IPS-18c (cell line): ENCODE results near the gene SEPTIN1.
A peak's percentile ranks its signal among the peaks of the same experiment; 100 is the strongest.
"Not testable (repeated sequence)": the region's sequence is repeated elsewhere in the genome, so short reads cannot be mapped to it uniquely, and the experiment has no call there.

Experiments used
- H3K4me3 ChIP-seq: 2 replicates; pipeline ENCODE4 v1.7.0; 2013; ENCODE audit warnings: low read depth, mild to moderate bottlenecking, low read length, moderate library complexity; ENCODE audit not compliant: insufficient read depth
- H3K9me3 ChIP-seq: one replicate; pipeline ENCODE4 v1.6.1; 2013; ENCODE audit warnings: mild to moderate bottlenecking, low read length, moderate library complexity; ENCODE audit not compliant: control insufficient read depth, insufficient read depth

Gene SEPTIN1

GRCh38 chr16:30337964-30338357 lies 44.4 kb downstream of the SEPTIN1 start:
- H3K9me3 ChIP-seq, H3K4me3 ChIP-seq: not testable (repeated sequence)

DNA sequence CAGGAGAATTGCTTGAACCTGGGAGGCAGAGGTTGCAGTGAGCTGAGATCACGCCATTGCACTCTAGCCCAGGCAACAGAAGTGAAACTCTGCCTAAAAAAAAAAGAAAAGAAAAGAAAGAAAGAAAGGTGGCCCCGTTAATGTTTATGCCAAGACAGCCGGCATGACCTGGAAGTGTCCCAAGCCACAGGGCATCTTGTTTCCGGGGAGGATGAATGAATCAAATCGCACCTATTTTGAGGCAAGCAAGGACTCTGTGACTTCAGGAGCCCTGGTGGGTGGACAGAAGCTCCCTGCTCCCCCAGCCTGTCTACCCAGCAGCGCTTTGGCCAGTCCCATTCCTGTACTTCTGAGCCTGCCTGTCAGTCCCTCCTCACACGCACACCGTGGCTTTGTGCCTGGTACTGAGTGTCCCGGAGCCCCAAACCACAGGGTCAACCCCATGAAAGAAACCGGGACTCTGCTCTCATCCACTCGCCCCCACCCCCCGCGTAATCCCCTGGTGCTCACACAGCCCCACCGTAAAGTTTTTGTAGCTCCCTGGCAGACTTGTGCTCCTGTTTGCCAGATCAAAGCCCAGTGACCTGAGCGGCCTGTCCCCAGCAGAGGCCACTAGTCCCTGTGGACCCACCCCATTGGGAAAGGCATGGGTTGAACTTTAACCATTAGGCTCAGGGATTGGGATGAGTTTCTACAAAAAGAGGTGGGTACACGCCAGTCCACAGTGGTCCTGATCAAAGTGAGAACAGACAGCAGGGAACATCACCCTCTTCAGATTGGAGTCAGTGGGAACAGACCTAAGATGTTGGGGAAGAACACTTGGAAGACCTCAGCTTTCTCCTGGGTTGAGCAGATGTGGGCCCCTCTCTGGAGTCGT lies 46.5 kb downstream of the SEPTIN1 start:
- H3K4me3 ChIP-seq, result no peak overlapping the region

DNA sequence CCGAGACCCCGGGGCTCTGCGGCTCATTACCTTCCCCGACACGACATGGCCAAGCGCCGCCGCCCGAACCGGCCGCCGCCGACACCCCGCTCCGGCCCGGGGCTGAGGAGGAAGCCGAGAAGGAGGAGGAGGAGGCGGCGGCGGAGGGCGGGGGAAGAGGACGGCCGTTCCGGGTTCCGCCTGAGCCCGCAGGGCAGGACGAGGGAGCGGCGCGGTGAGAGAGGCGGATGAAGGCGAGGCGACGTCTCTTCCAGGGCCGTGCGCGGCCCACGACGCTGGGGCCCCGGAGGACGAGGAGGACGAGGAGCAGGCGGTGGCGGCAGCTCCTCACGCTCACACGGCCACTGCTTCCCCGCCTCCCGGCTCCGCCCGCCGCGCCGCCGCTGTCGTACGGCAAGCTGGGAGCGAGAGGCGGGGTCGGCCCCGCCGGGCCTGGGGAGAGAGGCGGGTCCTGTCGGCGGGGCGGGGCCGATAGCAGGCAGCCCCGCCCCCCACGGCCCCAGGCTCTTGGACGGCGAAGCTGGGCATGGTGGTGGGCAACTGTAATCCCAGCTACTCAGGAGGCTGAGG lies 47.2 kb downstream of the SEPTIN1 start:
- peak overlapping the region; percentile 80 for H3K4me3 ChIP-seq
- H3K9me3 ChIP-seq, result not testable (repeated sequence)

More for the DNA sequence above, 46.5 kb downstream of the SEPTIN1 start:
- no peaks in the 10 kb centered on the region for H3K9me3 ChIP-seq

GRCh38 chr16:30334473-30334989 lies 47.8 kb downstream of the SEPTIN1 start:
- H3K9me3 ChIP-seq, result not testable (repeated sequence)
- peak overlapping the region; percentile 80 for H3K4me3 ChIP-seq
